C1 segment of cervical spinal cord (tissue), 14 donors: Measurements from ENCODE around the gene KNTC1.
A peak's percentile ranks its signal among the peaks of the same experiment; 100 is the strongest.
"Not testable (repeated sequence)": the region's sequence is repeated elsewhere in the genome, so short reads cannot be mapped to it uniquely, and the experiment has no call there.

Experiments
- DNase-seq, 14 donors: peaks; one replicate each; lab custom pipeline; 2025; lab: John Stamatoyannopoulos, UW

KNTC1 gene

DNA sequence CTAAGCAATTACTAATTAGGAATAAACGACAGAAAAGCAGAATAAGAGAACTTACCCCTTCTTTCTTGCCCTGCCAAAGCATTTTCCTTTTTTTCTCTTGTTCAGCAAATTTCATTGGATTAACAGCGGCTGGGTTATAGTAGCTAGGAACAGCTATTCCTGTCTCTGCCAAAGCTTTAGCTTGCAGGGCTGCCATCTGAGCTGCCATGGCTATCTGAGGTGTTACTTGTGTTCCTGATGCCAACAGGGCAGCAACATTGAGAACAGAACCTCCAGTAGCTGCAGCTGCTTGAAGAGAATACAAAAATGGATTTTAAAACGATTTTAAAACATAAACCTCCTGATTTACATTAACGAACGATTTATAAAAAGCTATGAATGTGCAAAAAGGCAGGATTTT lies 18.9 kb upstream of the KNTC1 start:
- DNase-seq, result no peak

DNA sequence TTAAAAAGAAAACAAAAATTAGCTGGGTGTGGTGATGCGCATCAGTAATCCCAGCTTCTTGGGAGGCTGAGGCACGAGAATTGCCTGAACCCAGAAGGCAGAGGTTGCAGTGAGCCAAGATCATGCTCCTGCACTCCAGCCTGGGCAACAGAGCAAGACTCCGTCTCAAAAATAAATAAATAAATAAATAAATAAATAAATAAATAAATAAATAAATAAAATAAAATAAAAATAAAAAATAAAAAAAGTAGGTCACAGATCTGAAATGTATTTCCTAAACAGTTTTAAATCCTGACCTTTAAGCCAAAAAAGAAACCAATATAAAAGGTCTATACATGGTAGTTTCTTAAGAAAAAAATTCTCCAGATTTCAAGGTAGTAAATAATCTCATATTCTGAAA lies 14.0 kb upstream of the KNTC1 start:
- DNase-seq, result not testable (repeated sequence)

DNA sequence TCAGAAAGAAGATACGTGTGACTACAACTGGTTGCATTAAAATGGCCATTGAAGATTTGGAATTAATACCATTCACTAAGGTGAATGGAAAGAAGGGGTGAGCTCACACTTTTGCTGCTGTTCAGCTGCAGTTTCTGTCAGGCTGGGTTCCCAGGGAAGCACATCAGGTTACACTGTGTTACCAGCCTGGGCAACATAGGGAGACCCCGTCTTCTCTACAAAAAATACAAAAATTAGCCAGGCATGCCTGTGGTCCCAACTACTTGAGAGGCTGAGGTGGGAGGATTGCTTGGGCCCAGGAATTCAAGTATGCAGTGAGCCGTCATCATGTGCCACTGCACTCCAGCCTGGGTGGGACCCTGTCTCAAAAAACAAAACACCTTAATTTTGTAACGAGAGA lies 13.4 kb upstream of the KNTC1 start:
- DNase-seq, result no peak

DNA sequence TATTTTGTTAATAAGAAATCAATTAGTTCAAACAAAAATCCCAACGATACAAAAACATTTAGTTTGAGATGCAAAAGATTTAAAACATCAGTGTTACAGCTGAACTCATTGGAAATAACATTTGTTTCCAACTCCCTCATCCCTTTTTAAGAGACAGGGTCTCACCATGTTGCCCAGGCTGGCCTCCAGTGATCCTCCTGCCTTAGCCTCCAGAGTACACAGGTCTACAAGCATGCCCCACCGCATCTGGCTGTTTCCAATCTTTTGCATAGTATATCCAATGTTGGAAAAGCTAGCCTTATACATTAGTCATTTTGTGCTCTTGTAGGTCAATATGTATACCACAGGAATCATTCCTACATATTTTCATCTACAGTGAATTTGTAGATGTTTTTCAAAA lies 11.8 kb upstream of the KNTC1 start:
- no peak for DNase-seq

GRCh38 chr12:122516544-122517361 lies 10.3 kb upstream of the KNTC1 start:
- no peak for DNase-seq

DNA sequence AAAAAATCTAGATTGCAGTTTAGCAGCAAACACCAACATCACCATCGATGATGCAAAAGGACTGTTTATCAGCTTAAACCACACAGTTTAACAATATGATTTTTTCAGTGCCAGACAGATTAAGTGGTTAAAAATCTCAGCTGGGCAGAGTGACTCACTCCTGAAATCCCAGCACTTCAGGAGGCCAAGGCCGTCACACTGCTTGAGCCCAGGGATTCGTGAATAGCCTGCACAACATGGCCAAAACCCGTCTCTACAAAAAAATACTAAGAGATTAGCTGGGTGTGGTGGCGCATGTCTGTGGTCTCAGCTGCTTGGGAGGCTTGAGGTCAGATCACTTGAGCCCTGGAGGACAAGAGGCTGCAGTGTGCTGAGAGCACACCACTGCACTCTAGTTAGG lies 9.2 kb upstream of the KNTC1 start:
- DNase-seq, result no peak

DNA sequence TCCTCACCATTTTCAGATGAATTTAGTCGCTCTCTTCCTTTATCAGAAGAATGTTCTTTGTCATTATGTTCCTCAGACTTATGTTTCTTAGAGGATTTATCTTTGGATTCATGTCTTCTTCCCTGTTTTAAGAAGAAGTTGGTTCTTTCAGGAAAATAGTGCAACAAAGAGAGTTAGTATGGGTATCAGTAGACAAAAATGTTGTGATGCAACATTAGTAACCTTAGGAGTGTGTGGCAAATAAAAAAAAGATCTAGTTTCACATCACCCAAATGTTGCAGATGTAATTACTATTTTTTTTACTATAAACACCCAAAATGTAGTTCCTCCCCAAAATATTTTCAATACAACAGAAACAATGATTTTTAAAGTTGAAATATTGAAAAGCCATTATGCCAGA lies 8.1 kb upstream of the KNTC1 start:
- DNase-seq, result no peak

- DNase-seq, result no peak
Measured at GRCh38 chr12:122519418-122519817, 7.6 kb upstream of the KNTC1 start.

DNA sequence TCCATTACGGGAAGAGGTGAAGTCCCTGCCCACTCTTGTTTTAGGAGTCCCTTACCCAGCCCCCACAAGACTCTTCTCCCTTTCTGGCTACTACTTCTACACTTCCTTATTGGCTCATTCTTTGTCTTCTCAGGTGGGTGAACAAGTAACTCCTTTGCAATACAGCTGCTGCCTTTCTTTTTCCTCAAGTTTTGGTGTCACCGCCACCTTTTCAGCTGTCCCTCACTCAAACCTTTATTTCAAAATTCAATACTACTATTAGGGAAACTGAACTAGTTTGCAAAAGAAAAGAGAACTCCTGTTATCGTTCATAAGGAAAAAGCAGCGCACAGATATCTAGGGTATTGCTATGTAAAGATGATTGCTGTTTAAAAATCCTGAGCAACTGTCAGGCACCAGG lies 6.4 kb upstream of the KNTC1 start:
- DNase-seq, result no peak

DNA sequence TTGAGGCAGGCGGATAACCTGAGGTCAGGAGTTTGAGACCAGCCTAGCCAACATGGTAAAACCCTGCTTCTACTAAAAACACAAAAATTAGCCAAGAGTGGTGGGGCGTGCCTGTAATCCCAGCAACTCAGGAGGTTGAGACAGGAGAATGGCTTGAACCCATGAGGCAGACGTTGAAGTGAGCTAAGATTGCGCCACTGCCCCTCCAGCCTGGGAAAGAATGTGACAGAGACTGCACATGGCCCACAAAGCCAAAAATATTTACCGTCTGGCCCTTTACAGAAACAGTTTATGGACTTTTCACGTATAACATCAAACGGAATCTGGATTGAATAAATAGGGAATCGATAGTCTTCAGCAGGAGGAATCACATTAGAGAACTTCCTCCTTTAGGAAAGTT lies 3.8 kb upstream of the KNTC1 start:
- no peak for DNase-seq

DNA sequence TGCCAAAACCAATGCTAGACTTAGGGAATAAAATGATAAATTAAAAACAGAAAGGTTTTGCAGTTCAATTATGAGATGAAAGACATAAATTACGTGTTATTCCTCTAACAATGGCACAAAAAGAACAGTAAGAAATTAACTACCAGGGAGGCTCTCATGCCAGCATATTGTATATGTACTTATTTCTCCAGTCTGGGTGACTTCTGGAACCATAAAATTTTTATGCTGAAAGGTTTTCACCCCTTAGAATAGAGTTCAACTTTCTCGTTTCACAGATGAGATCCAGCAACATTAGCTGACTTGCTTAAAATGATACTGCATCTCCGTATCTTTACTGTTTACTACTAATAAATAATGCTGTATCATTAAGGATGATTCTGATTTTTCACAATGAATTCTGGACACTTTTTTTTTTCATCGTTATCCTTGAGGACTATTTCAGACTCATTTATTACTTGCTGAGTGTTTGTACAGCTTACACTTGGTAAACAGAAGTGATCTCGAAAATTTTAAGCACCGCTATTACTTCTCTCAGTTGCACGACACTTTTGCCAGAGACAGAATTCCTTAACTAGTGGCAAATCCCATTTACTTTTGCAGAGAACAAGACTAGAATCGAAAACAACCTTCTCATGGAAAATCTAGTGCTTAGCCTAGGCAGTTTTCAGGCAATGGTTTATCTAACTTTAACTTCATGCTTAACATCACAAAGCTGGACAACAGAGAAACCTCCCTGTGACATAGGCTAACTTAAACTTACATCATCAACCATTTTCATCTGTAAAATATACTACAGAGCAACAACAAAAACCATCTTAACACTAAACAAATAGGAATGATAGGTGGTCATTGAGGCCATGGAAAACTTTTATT lies 3.0 kb upstream of the KNTC1 start:
- no peak for DNase-seq

DNA sequence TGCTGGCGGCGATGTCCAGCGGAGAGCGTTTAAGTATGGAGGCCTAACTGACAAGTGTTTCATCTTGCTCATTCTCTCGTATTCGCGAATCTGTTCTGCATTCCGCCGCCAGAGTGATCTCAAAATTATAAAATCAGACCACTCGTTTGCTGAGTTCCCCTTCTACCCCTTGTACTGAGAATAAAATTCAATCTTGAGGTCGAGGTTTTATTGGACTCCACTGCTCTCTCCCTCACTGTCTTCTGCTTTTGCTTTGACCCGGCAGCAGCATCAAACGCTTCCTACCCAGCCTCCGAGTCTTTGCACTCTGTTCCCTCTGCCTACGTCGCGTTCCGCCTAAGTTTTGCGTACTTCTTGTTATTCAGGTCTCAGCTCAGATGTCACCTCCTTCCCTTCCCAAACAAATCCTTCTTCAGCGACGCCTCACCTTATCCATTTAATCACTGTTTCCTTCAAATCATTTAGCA lies 462 bp downstream of the KNTC1 start:
- peak in 1 of 14 donors; percentile 13 for DNase-seq

DNA sequence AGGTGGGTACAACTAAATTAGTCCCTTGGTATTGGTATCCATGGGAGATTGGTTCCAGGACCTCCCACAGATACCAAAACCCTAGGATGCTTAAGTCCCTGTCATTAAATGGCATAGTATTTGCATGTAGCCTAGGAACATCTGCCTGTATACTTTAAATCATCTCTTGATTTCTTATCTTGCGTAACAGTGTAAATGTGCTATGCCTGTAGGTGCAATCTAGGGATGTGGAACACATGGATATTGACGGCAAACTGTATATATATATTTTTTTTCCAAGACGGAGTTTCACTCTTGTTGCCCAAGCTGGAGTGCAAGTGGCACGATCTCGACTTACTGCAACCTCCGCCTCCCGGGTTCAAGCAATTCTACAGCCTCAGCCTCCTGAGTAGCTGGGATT lies 1.5 kb downstream of the KNTC1 start:
- DNase-seq, result no peak

DNA sequence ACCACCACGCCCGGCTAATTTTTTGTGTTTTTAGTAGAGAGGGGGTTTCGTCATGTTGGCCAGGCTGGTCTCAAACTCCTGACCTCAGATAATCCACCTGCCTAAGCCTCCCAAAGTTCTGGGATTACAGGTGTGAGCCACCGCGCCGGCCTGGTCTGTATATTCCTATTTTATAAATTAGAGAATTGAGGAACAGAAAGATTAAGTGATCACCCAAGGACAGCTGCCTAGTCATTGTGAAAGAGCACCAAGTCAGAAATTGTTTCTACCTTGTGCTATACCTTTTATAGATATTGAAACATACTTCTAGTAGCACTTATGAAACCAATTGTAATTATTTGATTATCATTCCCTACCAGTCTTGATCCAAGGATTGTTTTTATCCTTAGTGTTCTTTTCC lies 1.9 kb downstream of the KNTC1 start:
- no peak for DNase-seq

DNA sequence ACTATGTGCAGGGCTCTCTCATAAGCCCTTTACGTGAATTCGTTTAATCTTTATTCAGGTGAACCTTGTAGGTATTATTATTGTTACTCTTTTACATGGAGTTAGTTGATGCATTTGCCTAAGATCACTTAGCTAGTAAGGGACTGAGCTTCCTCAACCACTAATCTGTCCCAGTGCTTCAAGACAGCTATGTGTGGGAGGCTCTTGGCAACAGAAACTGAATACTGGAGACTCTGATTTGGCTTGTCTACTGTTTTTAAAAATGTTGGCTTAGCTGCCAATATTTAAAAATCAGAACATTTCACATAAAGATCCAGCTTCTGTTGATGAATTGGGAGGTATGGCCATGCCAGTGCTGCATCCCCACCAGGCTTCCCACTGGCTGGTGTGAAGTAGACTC lies 6.8 kb downstream of the KNTC1 start:
- DNase-seq, result no peak

DNA sequence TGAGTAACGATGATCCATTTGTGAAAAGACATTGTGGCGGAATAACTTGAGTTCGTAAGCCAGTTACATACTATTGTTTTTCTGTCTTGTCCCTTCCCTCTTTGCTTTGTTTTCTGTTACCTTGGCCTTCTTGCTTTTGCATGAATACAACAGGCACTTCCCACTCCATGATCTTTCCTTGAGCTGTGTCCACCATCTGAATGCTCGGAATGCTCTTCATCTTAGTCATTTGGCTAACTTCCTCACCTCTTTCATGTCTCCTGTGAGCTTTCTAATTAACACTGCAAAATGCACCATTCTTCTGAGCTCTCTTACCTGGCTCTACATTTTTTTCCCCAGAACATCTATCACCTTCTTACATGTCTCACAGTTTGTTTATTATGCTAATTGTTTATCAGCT lies 10.0 kb downstream of the KNTC1 start:
- no peak for DNase-seq

GRCh38 chr12:122538496-122538895 lies 11.4 kb downstream of the KNTC1 start:
- no peak for DNase-seq

DNA sequence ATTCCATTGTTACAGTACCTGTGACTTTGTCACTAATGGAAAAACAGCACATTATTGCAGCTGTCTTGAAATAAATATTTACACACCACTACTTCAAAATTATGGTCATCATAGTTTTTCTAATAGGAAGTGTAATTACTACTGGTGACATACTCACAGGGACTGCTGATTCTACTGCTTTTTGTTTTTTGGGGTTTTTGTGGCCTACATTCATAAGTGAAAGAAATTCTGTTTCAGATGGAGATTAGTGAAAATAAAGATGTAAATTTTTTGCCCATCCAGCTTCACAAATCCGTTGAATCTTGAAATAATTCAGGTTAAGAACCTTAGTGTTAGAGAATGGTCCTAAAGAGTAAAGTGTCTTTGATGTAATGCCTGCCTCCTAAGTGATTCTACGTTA lies 17.5 kb downstream of the KNTC1 start:
- no peak for DNase-seq

GRCh38 chr12:122545855-122546254 lies 18.8 kb downstream of the KNTC1 start:
- no peak for DNase-seq

GRCh38 chr12:122547330-122547729 lies 20.3 kb downstream of the KNTC1 start:
- DNase-seq, result no peak

DNA sequence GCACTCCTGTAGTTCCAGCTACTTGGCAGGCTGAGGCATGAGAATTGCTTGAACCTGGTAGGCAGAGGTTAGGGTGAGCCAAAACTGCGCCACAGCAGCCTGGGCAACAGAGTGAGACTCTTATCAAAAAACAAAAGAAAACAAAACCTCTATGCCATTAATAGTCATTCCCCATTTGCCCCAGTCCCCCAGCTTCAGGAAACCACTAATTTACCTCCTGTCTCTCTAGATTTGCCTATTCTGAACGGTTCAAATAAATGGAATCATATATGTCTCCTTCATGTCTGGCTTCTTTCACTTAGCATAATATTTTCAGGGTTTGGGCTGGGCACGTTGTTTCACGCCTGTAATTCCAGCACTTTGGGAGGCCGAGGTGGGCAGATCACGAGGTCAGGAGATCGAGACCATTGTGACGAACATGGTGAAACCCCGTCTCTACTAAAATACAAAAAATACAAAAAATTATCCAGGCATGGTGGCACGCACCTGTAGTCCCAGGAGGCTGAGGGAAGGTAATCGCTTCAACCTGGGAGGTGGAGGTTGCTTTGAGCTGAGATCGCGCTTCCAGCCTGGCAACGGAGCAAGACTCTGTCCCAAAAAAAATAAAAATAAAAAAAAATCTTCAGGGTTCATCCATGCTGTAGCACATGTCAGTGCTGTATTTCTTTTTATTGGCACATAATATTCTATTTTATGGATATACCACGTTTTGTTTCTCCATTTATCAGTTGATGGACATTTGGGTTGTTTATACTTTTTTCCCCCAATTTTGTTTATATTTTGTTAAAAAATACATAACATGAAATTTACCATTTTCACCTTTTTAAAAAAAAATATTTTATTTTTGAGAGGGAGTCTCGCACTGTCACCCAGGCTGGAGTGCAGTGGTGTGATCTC lies 31.9 kb downstream of the KNTC1 start:
- DNase-seq, result no peak

DNA sequence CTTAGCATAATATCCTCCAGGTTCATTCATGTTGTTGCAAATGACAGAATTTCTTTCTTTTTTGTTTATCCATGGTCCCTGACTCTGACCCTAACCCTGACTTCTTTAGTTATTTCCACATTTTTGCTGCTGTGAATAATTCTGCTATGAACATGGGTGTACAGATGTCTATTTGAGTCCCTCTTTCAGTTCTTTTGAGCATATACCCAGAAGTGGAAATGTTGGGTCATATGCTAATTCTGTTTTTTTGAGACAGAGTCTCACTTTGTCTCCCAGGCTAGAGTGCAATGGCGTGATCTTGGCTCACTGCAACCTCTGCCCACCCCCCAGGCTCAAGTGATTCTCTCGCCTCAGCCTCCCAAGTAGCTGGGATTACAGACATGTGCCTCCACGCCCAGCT lies 33.1 kb downstream of the KNTC1 start:
- DNase-seq, result no peak
